Astrocyte (in vitro differentiated cells and primary cell): ENCODE data around the gene WDR13.

ENCODE experiments used
- CTCF ChIP-seq: IDR thresholded peaks from 2 replicates; pipeline ENCODE4 v1.5.1; 2011; ENCODE audit warnings: low read depth, mild to moderate bottlenecking, inconsistent platforms, low read length, moderate library complexity; ENCODE audit not compliant: insufficient read depth
- EZH2 ChIP-seq: IDR thresholded peaks from 2 replicates; pipeline ENCODE4 v1.6.1; 2012; ENCODE audit warnings: mild to moderate bottlenecking, low read length, inconsistent platforms; ENCODE audit not compliant: insufficient read depth

DNA sequence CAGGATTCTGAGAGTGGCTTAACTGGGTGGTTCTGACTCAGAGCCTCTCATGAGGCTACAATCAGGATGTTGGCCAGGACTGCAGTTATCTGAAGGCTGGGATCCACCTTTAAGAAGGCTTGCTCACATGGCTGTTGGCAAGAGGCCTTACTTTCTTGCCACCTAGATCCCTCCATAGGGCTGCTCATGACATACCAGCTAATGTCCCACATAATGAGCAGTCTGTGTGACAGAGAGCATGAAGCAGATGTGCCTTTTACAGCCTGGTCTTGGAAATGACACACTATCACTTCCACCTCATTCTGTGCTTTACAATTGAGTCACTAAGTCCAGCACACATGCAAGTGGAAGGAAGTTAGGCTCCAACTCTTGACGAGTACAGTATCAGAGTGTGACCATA lies 27.3 kb upstream of the WDR13 start:
- TF ChIP-seq CTCF (no peak), EZH2 (no peak)
